Brain microvascular endothelial cell (primary cell): Measurements from ENCODE around the gene LSM12.

Experiments
- DNase-seq: peaks from one replicate; pipeline ENCODE4 v3.0.0-alpha.2; 2020
- H3K27ac ChIP-seq: fragments of 250-450 bp; sonication (Bioruptor Pico); 2 replicates; pipeline ENCODE4 v1.5.1; 2020; ENCODE audit warnings: mild to moderate bottlenecking, moderate library complexity
- H3K27me3 ChIP-seq: fragments of 250-450 bp; sonication (Bioruptor Pico); replicated peaks from 2 replicates; pipeline ENCODE4 v1.5.1; 2020; ENCODE audit warnings: mild to moderate bottlenecking
- H3K36me3 ChIP-seq: fragments of 250-450 bp; sonication (Bioruptor Pico); replicated peaks from 2 replicates; pipeline ENCODE4 v1.5.1; 2020; ENCODE audit warnings: mild to moderate bottlenecking
- H3K4me3 ChIP-seq: 2 replicates; pipeline ENCODE4 v1.5.1; 2011; ENCODE audit warnings: low read depth, mild to moderate bottlenecking, control low read depth, low read length, moderate library complexity
- in situ Hi-C: cut with HindIII; loops from 2 replicates; pipeline ENCODE4 v1.10.0; 2017; ENCODE audit warnings: low sequenced_read_pairs, low pct_ligation_motif_present
- TF ChIP-seq, protein P1 (sequence below): IDR thresholded peaks from 2 replicates; pipeline ENCODE4 v1.5.1; 2011; ENCODE audit warnings: low read depth, mild to moderate bottlenecking, moderate library complexity, low read length, control low read depth, inconsistent platforms; ENCODE audit errors: missing control alignments

LSM12 gene

DNA sequence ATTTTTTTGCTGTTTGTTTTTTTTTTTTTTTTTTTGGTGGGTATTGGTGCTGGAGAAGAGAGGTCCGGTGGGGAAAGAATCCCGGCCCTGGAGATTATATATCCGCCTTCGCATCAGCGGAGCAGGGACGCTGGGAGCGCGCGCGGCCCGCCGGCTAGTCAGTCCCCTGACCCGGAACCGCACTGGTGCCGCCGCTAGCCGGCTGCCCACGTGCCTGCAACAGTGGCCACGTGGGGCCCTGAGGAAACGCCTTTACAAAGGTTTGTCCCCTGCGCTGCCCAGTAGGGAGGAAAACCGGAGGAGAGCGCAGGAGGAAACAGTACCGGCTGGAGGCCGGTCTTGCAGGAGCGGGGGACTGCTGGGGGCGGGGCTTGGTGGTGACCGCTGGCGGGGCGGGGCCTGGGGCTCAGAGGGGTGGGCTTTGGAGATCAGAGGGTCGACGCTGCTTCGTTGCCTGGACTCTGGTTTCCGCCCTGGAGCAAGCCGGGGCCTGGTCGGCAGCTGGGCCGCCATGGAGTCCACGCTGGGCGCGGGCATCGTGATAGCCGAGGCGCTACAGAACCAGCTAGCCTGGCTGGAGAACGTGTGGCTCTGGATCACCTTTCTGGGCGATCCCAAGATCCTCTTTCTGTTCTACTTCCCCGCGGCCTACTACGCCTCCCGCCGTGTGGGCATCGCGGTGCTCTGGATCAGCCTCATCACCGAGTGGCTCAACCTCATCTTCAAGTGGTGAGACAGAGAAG is 4.2 kb upstream of the LSM12 start, which contains the start of gene G6PC3:
Gene G6PC3, plus strand, starts transcription at position 281 of the 743 bp plus-strand sequence. Its CDS starts 231 bp downstream, at position 512.
- Histone ChIP-seq H3K36me3 (peaks cover 10% of the 10 kb centered on the region), H3K27me3 (no peaks in the 10 kb centered on the region), H3K27ac (peak within 1 kb of the TSS; percentile 92), H3K4me3 (peak within 1 kb of the TSS; percentile 79)
- peak; percentile 97 for DNase-seq
- TF ChIP-seq, protein P1, sequence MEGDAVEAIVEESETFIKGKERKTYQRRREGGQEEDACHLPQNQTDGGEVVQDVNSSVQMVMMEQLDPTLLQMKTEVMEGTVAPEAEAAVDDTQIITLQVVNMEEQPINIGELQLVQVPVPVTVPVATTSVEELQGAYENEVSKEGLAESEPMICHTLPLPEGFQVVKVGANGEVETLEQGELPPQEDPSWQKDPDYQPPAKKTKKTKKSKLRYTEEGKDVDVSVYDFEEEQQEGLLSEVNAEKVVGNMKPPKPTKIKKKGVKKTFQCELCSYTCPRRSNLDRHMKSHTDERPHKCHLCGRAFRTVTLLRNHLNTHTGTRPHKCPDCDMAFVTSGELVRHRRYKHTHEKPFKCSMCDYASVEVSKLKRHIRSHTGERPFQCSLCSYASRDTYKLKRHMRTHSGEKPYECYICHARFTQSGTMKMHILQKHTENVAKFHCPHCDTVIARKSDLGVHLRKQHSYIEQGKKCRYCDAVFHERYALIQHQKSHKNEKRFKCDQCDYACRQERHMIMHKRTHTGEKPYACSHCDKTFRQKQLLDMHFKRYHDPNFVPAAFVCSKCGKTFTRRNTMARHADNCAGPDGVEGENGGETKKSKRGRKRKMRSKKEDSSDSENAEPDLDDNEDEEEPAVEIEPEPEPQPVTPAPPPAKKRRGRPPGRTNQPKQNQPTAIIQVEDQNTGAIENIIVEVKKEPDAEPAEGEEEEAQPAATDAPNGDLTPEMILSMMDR, result peak; percentile 24
- in situ Hi-C loops, result no loop called here

DNA sequence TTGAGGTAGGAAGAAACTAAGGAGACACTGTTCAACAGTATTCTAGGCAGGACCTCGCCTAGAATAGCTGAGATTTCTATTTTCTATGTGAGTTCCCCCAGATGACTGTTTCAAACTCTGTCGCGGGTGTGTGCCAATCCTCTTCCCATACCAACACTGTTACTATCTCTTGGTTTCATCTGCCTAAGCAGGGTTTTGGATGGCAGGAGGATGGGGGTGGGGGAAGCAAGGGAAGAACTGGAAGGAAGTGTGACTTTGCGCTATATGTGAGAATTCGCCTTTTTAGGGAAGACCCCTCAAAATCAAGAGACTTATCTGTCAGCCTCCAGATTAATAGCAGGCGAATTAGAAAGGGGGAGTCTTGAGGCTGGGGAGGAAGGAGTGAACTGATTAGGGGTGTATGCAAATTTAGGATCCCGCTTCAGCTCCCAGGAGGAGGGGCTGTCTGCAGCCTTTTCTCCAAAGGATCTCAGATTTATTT is 3.5 kb upstream of the LSM12 start:
- Histone ChIP-seq H3K36me3 (peaks cover 4% of the 10 kb centered on the region), H3K27me3 (no peaks in the 10 kb centered on the region), H3K27ac (peak overlapping the region; percentile 92), H3K4me3 (peak overlapping the region; percentile 79)
- TF ChIP-seq, protein P1, result no peak
- in situ Hi-C loops, result no loop called here
- no peak for DNase-seq

DNA sequence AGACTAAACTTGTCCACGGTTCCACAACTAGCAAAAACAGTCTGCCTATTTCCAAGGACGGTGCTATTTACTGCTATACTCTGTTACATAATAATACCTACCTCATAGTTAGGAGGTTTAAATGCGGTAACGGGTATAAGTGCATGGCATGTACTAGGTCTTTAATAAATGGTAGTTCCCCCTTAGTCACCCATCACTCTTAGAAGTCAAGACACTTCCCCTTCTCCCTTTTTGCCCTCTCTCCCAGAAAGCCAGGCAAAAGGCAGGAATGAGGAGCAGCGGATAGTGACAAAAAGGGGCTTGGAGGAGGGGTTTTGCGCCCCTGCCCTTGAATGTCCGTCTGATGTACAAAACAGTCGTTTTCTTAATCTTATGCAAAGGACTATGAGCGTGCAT is 1.1 kb upstream of the LSM12 start:
- no peak overlapping the region for H3K27ac ChIP-seq

DNA sequence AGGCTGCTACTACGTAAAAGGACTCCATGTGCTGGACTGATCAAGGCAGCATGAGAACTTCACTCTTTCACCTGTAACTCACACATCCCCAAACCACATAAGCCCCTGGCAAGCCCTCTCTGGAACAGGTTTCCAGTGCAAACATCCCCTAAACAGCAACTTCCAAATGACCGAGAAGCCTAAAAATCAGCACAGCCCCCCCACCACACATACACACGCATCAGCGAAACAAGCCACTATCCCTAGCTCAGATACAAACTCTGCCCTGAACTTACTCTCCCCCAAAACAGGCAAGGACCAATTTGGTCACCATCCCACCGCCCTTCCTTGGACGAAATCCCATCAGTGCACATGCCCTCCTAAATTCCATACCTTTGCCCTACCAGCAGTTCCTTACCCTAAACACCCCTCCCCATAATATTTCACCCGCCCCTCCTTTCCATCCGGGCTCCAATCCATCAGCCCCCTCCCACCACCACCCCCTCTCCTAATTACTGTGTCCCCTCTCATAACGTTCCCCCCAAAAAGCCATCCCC is 735 bp downstream of the LSM12 start:
- Histone ChIP-seq H3K27ac (peak overlapping the region; percentile 96), H3K4me3 (peak overlapping the region; percentile 83), H3K36me3 (peaks cover 24% of the 10 kb centered on the region), H3K27me3 (no peaks in the 10 kb centered on the region)
- DNase-seq, result no peak
- TF ChIP-seq, protein P1, result no peak
- in situ Hi-C loops, result no loop called here

More for the DNA sequence above, 1.1 kb upstream of the LSM12 start:
- Histone ChIP-seq H3K27me3 (no peaks in the 10 kb centered on the region), H3K4me3 (no peak overlapping the region), H3K36me3 (peaks cover 11% of the 10 kb centered on the region)
- TF ChIP-seq, protein P1, result no peak
- in situ Hi-C loops, result no loop called here
- no peak for DNase-seq

DNA sequence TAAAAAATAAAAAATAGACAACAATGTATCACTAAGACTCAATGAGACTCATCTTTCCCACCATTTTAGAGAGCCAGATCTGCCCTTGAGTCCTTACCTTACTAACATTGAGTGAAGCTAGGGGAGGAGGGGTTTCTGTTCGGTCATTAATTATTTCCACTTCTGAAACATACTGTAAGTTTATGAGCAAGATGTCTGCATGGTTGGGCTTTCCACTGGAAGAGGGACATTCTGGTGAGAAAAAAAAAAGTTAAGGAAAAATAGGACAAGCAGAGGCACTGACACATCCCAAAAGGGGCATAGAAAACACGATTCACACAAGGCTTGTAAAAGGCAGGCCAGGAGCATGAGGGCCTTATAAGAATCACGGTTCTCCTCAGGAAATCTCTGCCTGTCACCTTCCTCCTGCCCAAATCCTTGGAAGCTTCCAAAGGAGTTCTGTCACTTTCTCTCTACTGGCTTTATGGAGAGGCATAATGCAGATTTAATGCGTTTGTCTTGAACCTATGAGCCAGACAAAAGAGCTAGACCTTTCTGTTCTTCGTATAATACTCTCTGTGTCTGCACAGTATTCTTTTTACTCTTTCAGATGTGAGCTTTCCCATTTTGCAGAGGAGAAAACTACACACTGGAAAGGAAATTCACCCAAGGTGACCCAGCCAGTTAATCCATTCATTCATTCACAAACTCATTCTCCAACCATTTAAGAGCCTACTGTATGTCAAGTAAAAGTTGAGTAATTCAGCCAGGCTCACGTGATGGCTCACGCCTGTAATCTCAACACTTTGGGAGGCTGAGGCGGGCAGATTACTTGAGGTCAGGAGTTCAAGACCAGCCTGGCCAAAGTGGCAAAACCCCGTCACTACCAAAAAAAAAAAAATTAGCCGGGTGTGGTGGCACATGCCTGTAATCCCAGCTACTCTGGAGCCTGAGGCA is 2.5 kb downstream of the LSM12 start:
- Histone ChIP-seq H3K36me3 (peaks cover 31% of the 10 kb centered on the region), H3K27me3 (no peaks in the 10 kb centered on the region), H3K4me3 (no peak overlapping the region), H3K27ac (no peak overlapping the region)
- in situ Hi-C loops, result no loop called here
- TF ChIP-seq, protein P1, result no peak
- DNase-seq, result no peak
